HCT116 (cell line): ENCODE results near the gene RAPGEF1. TPM values are rescaled to one million over a fixed set of nuclear protein-coding genes. Genes with fewer than 3 reads are reported as not detected.

Experiments
- ATAC-seq: fragments of 200-7000 bp; cut with Tn5 transposase; 2 replicates; pipeline ENCODE4 v1.9.1; 2020; ENCODE audit warnings: mild to moderate bottlenecking, moderate library complexity
- BruUV-seq: library from RNA; stranded (reverse); fragments of 400-500 nt; replicated peaks from 2 replicates; lab custom pipeline; 2021; lab: Mats Ljungman, UMichigan
- CTCF ChIA-PET: fragments of 300-600 bp; sonication (Branson Sonifier 250); formaldehyde crosslinking; loops from one replicate; lab custom pipeline; 2021; ENCODE audit warnings: antibody characterized with exemption; lab: Charles Lee
- POLR2A ChIA-PET: fragments of 300-600, 350-600 bp; sonication (Branson Sonifier 250); formaldehyde crosslinking; loops from one replicate; lab custom pipeline; 2021; ENCODE audit warnings: antibody characterized with exemption; lab: Charles Lee
- RAD21 ChIA-PET, 2 experiments: fragments of 300-600 bp; sonication (Branson Sonifier 250); formaldehyde crosslinking; loops; one replicate each; lab custom pipeline; 2023; ENCODE audit warnings: low total read pairs in 2 of 2; ENCODE audit not compliant: uncharacterized antibody in 2 of 2, unreplicated experiment in 2 of 2, low non-redundant PET in 1 of 2; lab: Charles Lee
- DNase-seq: peaks from one replicate; pipeline ENCODE4 v3.0.0-alpha.2; 2010; ENCODE audit warnings: low read depth, low spot score
- H2AFZ ChIP-seq: fragments of 200-600 bp; shearing (Covaris generic), sonication (generic); 2 replicates; pipeline ENCODE4 v1.6.1; 2017; ENCODE audit warnings: low read depth, mixed run types, mixed read lengths, antibody characterized with exemption, low read length; ENCODE audit not compliant: poor library complexity, severe bottlenecking
- H3K27ac ChIP-seq: 2 replicates; pipeline ENCODE4 v1.5.1; 2012; ENCODE audit warnings: low read depth, low read length
- H3K27me3 ChIP-seq: fragments of 200-600 bp; sonication (generic); 2 replicates; pipeline ENCODE4 v1.6.1; 2016; ENCODE audit warnings: mixed run types, low read length, mixed read lengths; ENCODE audit not compliant: insufficient read depth
- H3K36me3 ChIP-seq, 2 experiments: fragments of 200-500 bp in 1 of 2; fragments of 200-600 bp in 1 of 2; sonication (Bioruptor generic) in 1 of 2; sonication (generic) in 1 of 2; 2 replicates each; pipeline versions ENCODE4 v1.5.1 to v1.6.1; 2014 to 2016; ENCODE audit warnings: low read length in 2 of 2, inconsistent platforms in 1 of 2, mixed read lengths in 1 of 2, mixed run types in 1 of 2; ENCODE audit not compliant: insufficient read depth in 2 of 2, control insufficient read depth in 1 of 2
- H3K4me1 ChIP-seq, 2 experiments: fragments of 200-600 bp in 1 of 2; sonication (generic) in 1 of 2; 2 replicates each; pipeline versions ENCODE4 v1.5.1 to v1.6.1; 2012 to 2017; ENCODE audit warnings: low read length in 2 of 2, inconsistent platforms in 1 of 2, mild to moderate bottlenecking in 1 of 2, mixed read lengths in 1 of 2, mixed run types in 1 of 2, moderate library complexity in 1 of 2; ENCODE audit not compliant: insufficient read depth in 2 of 2, control insufficient read depth in 1 of 2
- H3K4me2 ChIP-seq: fragments of 200-600 bp; sonication (generic); 2 replicates; pipeline ENCODE4 v1.6.1; 2017; ENCODE audit warnings: mixed run types, low read length, mixed read lengths
- H3K4me3 ChIP-seq, 2 experiments: fragments of 200-600 bp in 1 of 2; sonication (generic) in 1 of 2; replicated peaks in 1 of 2; 2 replicates each; pipeline ENCODE4 v1.5.1; 2011 to 2016; ENCODE audit warnings: low read length in 2 of 2, control low read depth in 1 of 2, low read depth in 1 of 2, mild to moderate bottlenecking in 1 of 2, mixed read lengths in 1 of 2, mixed run types in 1 of 2
- H3K79me2 ChIP-seq: fragments of 200-600 bp; sonication (generic); 2 replicates; pipeline ENCODE4 v1.6.1; 2017; ENCODE audit warnings: mild to moderate bottlenecking, mixed run types, low read length, moderate library complexity, mixed read lengths; ENCODE audit not compliant: insufficient read depth
- H3K9ac ChIP-seq: fragments of 200-600 bp; sonication (generic); 2 replicates; pipeline ENCODE4 v1.6.1; 2016; ENCODE audit warnings: low read length, mixed read lengths
- H3K9me2 ChIP-seq: fragments of 200-600 bp; sonication (generic), shearing (Covaris generic); 2 replicates; pipeline ENCODE4 v1.6.1; 2017; ENCODE audit warnings: mixed run types, mild to moderate bottlenecking, moderate library complexity; ENCODE audit not compliant: insufficient read depth
- H3K9me3 ChIP-seq, 2 experiments: fragments of 200-500 bp in 1 of 2; fragments of 200-600 bp in 1 of 2; sonication (Bioruptor generic) in 1 of 2; sonication (generic) in 1 of 2; 2 replicates each; pipeline ENCODE4 v1.6.1; 2014 to 2017; ENCODE audit warnings: low read length in 2 of 2, mixed read lengths in 2 of 2, inconsistent platforms in 1 of 2, low read depth in 1 of 2, mild to moderate bottlenecking in 1 of 2, mixed run types in 1 of 2, moderate library complexity in 1 of 2; ENCODE audit not compliant: control insufficient read depth in 1 of 2, insufficient read depth in 1 of 2
- H4K20me1 ChIP-seq: fragments of 200-600 bp; sonication (generic), shearing (Covaris generic); 2 replicates; pipeline ENCODE4 v1.6.1; 2017; ENCODE audit warnings: mixed run types, mild to moderate bottlenecking, moderate library complexity; ENCODE audit not compliant: insufficient read depth
- ATF3 ChIP-seq: IDR thresholded peaks from 2 replicates; pipeline ENCODE4 v1.6.1; 2012
- CBX3 ChIP-seq: IDR thresholded peaks from 2 replicates; pipeline ENCODE4 v1.6.1; 2012; ENCODE audit warnings: low read depth
- CEBPB ChIP-seq: IDR thresholded peaks from 2 replicates; pipeline ENCODE4 v1.6.1; 2012; ENCODE audit warnings: low read depth
- EGR1 ChIP-seq: IDR thresholded peaks from 2 replicates; pipeline ENCODE4 v1.6.1; 2012; ENCODE audit warnings: low read depth
- EZH2phosphoT487 ChIP-seq: fragments of 200-600 bp; IDR thresholded peaks from 2 replicates; pipeline ENCODE4 v1.6.1; 2018; ENCODE audit warnings: antibody characterized with exemption, borderline replicate concordance
- JUND ChIP-seq: IDR thresholded peaks from 2 replicates; pipeline ENCODE4 v1.6.1; 2012
- POLR2A ChIP-seq: IDR thresholded peaks from 2 replicates; pipeline ENCODE4 v1.7.0; 2011; ENCODE audit warnings: borderline replicate concordance; ENCODE audit not compliant: insufficient read depth, insufficient read length; ENCODE audit errors: extremely low read depth
- RAD21 ChIP-seq: IDR thresholded peaks from 2 replicates; pipeline ENCODE4 v1.6.1; 2012; ENCODE audit warnings: low read depth, mild to moderate bottlenecking
- REST ChIP-seq: IDR thresholded peaks from 2 replicates; pipeline ENCODE4 v1.6.1; 2012; ENCODE audit warnings: low read depth
- SIN3A ChIP-seq: IDR thresholded peaks from 2 replicates; pipeline ENCODE4 v1.6.1; 2012; ENCODE audit warnings: low read depth
- SP1 ChIP-seq: IDR thresholded peaks from 2 replicates; pipeline ENCODE4 v1.6.1; 2012; ENCODE audit warnings: low read depth
- SRF ChIP-seq: IDR thresholded peaks from 2 replicates; pipeline ENCODE4 v1.6.1; 2012; ENCODE audit warnings: low read depth
- ZFX ChIP-seq: fragments of 450-650 bp; IDR thresholded peaks from 2 replicates; pipeline ENCODE4 v1.6.1; 2017
- ZNF274 ChIP-seq: fragments of 200-500 bp; sonication (Bioruptor generic); IDR thresholded peaks from 2 replicates; pipeline ENCODE4 v1.6.1; 2014; ENCODE audit warnings: mild to moderate bottlenecking, low read depth, low read length, inconsistent platforms
- intact Hi-C: fragments of 100-400 bp; cut with micrococcal nuclease; formaldehyde crosslinking; loops from 2 replicates; pipeline ENCODE4 v1.10.0; 2022
- total RNA-seq: library from RNA; stranded (reverse); gene quantifications from one replicate; pipeline ENCODE4 v1.2.1, GENCODE V29; 2021; ENCODE audit not compliant: unreplicated experiment
- TF ChIP-seq, protein P1 (sequence below), 3 experiments: fragments of 200-600 bp in 1 of 3; sonication (generic) in 1 of 3; IDR thresholded peaks in 2 of 3; conservative IDR thresholded peaks in 1 of 3; 2 replicates each; pipeline ENCODE4 v1.5.1; 2012 to 2017; ENCODE audit warnings: low read depth in 2 of 3, low read length in 2 of 3, antibody characterized with exemption in 1 of 3, borderline replicate concordance in 1 of 3, control low read depth in 1 of 3, mild to moderate bottlenecking in 1 of 3, mixed read lengths in 1 of 3, mixed run types in 1 of 3, moderate library complexity in 1 of 3; ENCODE audit not compliant: insufficient read depth in 1 of 3

Gene RAPGEF1
- total RNA-seq, 1 experiment from 2014 or later, result 43.0 TPM

- Histone ChIP-seq H3K4me3 (no peak overlapping the region), H2AFZ (no peak overlapping the region), H3K36me3 (no peaks in the 10 kb centered on the region), H3K4me1 (no peaks in the 10 kb centered on the region), H4K20me1 (no peaks in the 10 kb centered on the region), H3K27ac (no peak overlapping the region), H3K4me2 (no peak overlapping the region), H3K9me2 (no peaks in the 10 kb centered on the region), H3K9me3 (no peaks in the 10 kb centered on the region), H3K79me2 (no peaks in the 10 kb centered on the region), H3K9ac (no peak overlapping the region), H3K27me3 (peaks cover 70% of the 10 kb centered on the region)
- ATAC-seq (no peak), DNase-seq (no peak)
- ChIA-PET CTCF (no interaction called here), RAD21 (no interaction called here), POLR2A (no interaction called here)
- intact Hi-C loops, result loop anchor here (10.0 kb wide), 2 partner anchors 327 to 597 kb away; no protein-coding TSS in a partner anchor
- no TSS peak for BruUV-seq
- TF ChIP-seq EGR1 (no peak), SIN3A (no peak), JUND (no peak), CBX3 (no peak), EZH2phosphoT487 (no peak), SRF (no peak), ATF3 (no peak), CEBPB (no peak), RAD21 (no peak), ZNF274 (no peak), REST (no peak), POLR2A (no peak), ZFX (no peak), SP1 (no peak)
- TF ChIP-seq, protein P1, sequence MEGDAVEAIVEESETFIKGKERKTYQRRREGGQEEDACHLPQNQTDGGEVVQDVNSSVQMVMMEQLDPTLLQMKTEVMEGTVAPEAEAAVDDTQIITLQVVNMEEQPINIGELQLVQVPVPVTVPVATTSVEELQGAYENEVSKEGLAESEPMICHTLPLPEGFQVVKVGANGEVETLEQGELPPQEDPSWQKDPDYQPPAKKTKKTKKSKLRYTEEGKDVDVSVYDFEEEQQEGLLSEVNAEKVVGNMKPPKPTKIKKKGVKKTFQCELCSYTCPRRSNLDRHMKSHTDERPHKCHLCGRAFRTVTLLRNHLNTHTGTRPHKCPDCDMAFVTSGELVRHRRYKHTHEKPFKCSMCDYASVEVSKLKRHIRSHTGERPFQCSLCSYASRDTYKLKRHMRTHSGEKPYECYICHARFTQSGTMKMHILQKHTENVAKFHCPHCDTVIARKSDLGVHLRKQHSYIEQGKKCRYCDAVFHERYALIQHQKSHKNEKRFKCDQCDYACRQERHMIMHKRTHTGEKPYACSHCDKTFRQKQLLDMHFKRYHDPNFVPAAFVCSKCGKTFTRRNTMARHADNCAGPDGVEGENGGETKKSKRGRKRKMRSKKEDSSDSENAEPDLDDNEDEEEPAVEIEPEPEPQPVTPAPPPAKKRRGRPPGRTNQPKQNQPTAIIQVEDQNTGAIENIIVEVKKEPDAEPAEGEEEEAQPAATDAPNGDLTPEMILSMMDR (IDR thresholded peaks at IDR 0.05 in 2 of 3, conservative IDR thresholded peaks at IDR 0.05 in 1 of 3; ENCODE audit: borderline replicate concordance in 1 of 3, insufficient read depth in 1 of 3, low read depth in 2 of 3, low read length in 2 of 3), result no peak
Measured at GRCh38 chr9:131787838-131788237, 48.0 kb upstream of the RAPGEF1 start.
